Lower lobe of right lung (tissue), 2 donors: ENCODE results near the gene TNFRSF8. TPM values are rescaled to one million over a fixed set of nuclear protein-coding genes. Genes with fewer than 3 reads are reported as not detected.

Experiments used
- ATAC-seq, 2 donors: fragments of 200-7000 bp; cut with Tn5 transposase; one replicate each; pipeline ENCODE4 v1.9.1; 2020 to 2022; ENCODE audit warnings: mild to moderate bottlenecking in 2 of 2, moderate library complexity in 2 of 2
- DNase-seq: peaks from one replicate; pipeline ENCODE4 v3.0.0-alpha.2; 2020
- H3K27ac ChIP-seq: fragments of 200-600 bp; one replicate; pipeline ENCODE4 v1.8.0; 2022
- H3K27me3 ChIP-seq: fragments of 200-600 bp; one replicate; pipeline ENCODE4 v1.8.0; 2022; ENCODE audit warnings: low read depth
- H3K36me3 ChIP-seq: fragments of 200-600 bp; one replicate; pipeline ENCODE4 v1.8.0; 2022; ENCODE audit warnings: mild to moderate bottlenecking
- H3K4me1 ChIP-seq: fragments of 200-600 bp; one replicate; pipeline ENCODE4 v1.8.0; 2022
- H3K4me3 ChIP-seq: fragments of 200-600 bp; one replicate; pipeline ENCODE4 v1.8.0; 2022; ENCODE audit warnings: mild to moderate bottlenecking
- H3K9me3 ChIP-seq: fragments of 200-600 bp; one replicate; pipeline ENCODE4 v1.8.0; 2022
- intact Hi-C: fragments of 100-400 bp; cut with DNase I; formaldehyde crosslinking; loops from one replicate; pipeline ENCODE4 v1.11.0; 2022
- total RNA-seq: library from RNA; stranded (reverse); fragmentation: NEBNext Ultra II Directional; extraction: Animal tissue kit (Norgen Biotek cat#: 25700); gene quantifications from one replicate; pipeline ENCODE4 v1.2.1, GENCODE V29; 2021
- TF ChIP-seq, protein P1 (sequence below): fragments of 200-600 bp; IDR thresholded peaks from one replicate; pipeline ENCODE4 v1.8.0; 2022; ENCODE audit warnings: antibody characterized with exemption, mild to moderate bottlenecking
- donor health status: DM: no; HTN: yes; CAD: no; lungs with severe emphysema.

Gene TNFRSF8
- total RNA-seq, 1 donor from 2014 or later = 2.7 TPM

DNA sequence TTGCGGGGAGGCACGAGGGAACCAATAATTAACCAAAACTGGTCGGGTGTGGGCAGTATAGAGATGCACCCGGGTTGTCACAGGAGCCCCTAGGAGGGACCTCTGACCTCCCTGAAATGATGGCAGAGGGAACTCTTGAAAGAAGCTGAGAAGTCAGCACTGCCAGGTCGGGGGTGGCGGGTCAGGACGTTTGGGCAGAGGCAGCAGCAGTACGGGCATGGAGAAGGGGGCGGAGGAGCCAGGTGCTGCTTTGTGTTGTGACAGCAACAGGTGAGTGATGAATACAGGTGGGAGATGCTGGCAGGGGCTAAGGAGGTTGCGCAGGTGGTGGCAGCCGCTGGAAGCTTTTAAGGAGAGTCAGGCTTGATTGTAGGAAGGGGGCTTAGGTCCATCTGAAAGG lies 115.4 kb downstream of the TNFRSF8 start:
- no peaks in the 10 kb centered on the region for H3K36me3 ChIP-seq
- TF ChIP-seq, protein P1, sequence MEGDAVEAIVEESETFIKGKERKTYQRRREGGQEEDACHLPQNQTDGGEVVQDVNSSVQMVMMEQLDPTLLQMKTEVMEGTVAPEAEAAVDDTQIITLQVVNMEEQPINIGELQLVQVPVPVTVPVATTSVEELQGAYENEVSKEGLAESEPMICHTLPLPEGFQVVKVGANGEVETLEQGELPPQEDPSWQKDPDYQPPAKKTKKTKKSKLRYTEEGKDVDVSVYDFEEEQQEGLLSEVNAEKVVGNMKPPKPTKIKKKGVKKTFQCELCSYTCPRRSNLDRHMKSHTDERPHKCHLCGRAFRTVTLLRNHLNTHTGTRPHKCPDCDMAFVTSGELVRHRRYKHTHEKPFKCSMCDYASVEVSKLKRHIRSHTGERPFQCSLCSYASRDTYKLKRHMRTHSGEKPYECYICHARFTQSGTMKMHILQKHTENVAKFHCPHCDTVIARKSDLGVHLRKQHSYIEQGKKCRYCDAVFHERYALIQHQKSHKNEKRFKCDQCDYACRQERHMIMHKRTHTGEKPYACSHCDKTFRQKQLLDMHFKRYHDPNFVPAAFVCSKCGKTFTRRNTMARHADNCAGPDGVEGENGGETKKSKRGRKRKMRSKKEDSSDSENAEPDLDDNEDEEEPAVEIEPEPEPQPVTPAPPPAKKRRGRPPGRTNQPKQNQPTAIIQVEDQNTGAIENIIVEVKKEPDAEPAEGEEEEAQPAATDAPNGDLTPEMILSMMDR = no peak
- intact Hi-C loops = no loop called here
- no peaks in the 10 kb centered on the region for H3K27me3 ChIP-seq
- no peaks in the 10 kb centered on the region for H3K9me3 ChIP-seq
- ATAC-seq (no peak), DNase-seq (no peak)
- H3K4me3 ChIP-seq = peak overlapping the region; percentile 6
- peaks cover 100% of the 10 kb centered on the region for H3K4me1 ChIP-seq
- peak overlapping the region; percentile 74 for H3K27ac ChIP-seq

DNA sequence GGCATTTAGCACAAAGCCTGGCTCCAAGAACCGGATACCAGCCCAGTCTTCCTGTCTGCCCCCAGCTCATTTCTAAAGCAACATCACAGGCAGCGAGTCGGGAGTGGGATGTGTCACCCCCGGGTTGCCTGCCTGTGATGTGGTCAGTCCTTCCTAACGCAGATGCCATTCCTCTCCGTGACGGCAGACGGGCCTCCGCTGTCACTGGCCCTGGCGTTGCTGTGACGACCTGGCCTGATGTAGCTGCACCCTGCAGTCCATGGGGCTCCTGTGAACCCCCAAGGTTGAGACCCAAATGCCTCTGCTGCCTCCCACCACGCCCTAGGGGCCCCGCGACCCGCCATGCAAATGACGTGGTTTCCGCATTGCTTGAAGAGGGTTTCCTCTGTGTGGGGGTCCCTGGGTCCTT lies 116.0 kb downstream of the TNFRSF8 start:
- Histone ChIP-seq H3K27me3 (no peaks in the 10 kb centered on the region), H3K36me3 (no peaks in the 10 kb centered on the region), H3K9me3 (no peaks in the 10 kb centered on the region), H3K4me1 (peaks cover 100% of the 10 kb centered on the region), H3K27ac (peak overlapping the region; percentile 74), H3K4me3 (no peak overlapping the region)
- TF ChIP-seq, protein P1 = no peak
- peak; percentile 5 to 13 for ATAC-seq
- intact Hi-C loops = no loop called here
- DNase-seq = no peak

DNA sequence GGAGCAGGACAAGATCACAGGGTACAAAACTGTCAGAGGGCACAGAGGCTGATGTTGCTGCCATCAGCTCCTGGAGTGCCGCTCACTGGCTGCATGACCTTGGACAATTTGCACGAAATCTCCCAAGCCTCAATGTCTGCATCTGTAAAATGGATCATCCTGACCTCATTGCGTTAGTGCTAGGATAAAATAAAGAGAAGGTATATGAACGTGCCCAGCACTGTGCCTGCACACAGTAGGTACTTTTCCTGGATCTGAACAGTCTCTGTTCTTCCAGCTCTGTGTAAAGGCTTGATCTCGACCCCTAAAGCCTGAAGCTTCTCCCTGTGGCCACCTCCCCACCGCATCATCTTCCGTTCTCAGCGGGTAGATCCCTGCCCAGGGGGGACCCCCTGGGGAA lies 116.6 kb downstream of the TNFRSF8 start:
- H3K4me1 ChIP-seq = peaks cover 100% of the 10 kb centered on the region
- intact Hi-C loops = no loop called here

DNA sequence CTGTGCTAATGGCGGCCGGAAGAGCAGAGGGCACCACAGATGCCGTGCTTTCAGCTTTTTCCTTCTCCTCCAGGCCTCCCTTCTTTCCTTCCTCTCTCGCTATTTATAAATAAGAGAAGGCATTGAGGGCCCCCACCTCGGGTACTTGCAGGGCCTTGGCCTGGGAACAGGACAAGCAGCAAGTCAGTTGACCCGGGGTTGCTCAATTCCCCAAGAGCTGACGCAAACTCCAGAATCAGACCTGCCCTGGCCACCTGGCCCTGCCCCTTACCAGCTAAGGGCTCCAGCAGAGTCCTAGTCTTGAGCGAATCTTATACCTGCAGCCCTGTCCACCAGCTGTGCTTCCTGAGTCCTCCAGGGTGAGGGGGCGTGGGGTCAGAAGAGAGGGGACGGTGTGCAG lies 117.2 kb downstream of the TNFRSF8 start:
- H3K27ac ChIP-seq = peak overlapping the region; percentile 74
- intact Hi-C loops = no loop called here
- TF ChIP-seq, protein P1 = no peak
- H3K4me3 ChIP-seq = no peak overlapping the region
- H3K4me1 ChIP-seq = peaks cover 100% of the 10 kb centered on the region
- ATAC-seq = peak; percentile 75 to 80
- no peaks in the 10 kb centered on the region for H3K27me3 ChIP-seq
- no peaks in the 10 kb centered on the region for H3K9me3 ChIP-seq
- no peaks in the 10 kb centered on the region for H3K36me3 ChIP-seq
- peak; percentile 92 for DNase-seq

More for the DNA sequence above, 116.6 kb downstream of the TNFRSF8 start:
- TF ChIP-seq, protein P1 = no peak
- Histone ChIP-seq H3K36me3 (no peaks in the 10 kb centered on the region), H3K27me3 (no peaks in the 10 kb centered on the region), H3K9me3 (no peaks in the 10 kb centered on the region), H3K27ac (peak overlapping the region; percentile 74), H3K4me3 (no peak overlapping the region)
- ATAC-seq = no peak
- DNase-seq = no peak

DNA sequence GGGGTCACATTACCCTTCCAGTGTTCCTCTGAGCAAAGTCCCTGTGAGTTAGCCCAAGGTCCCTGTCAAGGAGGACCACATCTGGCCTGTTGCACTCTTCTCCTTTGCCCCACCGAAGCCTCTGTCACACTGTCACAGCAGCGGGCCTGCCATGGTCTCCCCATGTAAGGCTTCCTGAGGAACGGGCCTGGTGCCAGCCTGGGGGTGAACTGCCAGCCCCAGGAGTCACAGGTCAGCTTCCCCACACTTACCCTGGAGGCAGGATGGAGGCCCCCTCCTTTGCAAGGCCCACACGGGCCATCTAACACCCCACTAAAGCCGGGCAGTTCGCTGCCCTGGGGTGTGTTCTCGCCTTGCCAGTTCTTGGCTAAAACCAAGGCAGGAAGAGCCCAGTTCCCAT lies 117.8 kb downstream of the TNFRSF8 start:
- peak overlapping the region; percentile 74 for H3K27ac ChIP-seq
- H3K9me3 ChIP-seq = no peaks in the 10 kb centered on the region
- TF ChIP-seq, protein P1 = no peak
- ATAC-seq = no peak
- intact Hi-C loops = no loop called here
- DNase-seq = no peak
- no peaks in the 10 kb centered on the region for H3K36me3 ChIP-seq
- no peak overlapping the region for H3K4me3 ChIP-seq
- H3K27me3 ChIP-seq = no peaks in the 10 kb centered on the region
- peaks cover 100% of the 10 kb centered on the region for H3K4me1 ChIP-seq

DNA sequence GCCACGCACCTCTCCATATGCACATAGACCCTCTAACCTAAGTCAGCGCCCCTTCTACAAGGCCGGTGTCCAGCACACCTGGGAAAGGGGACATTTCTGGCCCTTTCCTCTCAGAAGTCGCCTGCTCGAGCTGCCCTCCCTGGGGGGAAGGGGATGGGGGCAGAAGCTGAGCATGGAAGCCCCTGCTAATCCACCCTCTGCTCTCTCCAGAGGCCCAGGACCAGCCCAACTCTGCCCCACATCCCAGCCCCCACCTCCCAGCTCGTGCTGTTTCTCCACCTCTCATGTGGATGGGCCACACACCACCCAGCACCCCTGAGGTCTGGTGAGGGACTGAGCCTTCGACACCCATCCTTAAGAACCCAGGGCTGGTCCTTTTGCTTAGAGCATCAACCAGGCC lies 118.5 kb downstream of the TNFRSF8 start:
- H3K4me1 ChIP-seq = peaks cover 100% of the 10 kb centered on the region
- no peaks in the 10 kb centered on the region for H3K27me3 ChIP-seq
- H3K27ac ChIP-seq = peak overlapping the region; percentile 74
- H3K4me3 ChIP-seq = no peak overlapping the region
- intact Hi-C loops = no loop called here
- ATAC-seq = no peak
- H3K36me3 ChIP-seq = no peaks in the 10 kb centered on the region
- no peak for DNase-seq
- TF ChIP-seq, protein P1 = no peak
- H3K9me3 ChIP-seq = no peaks in the 10 kb centered on the region
